GM19328 (cell line): ENCODE results near the gene NUTF2.
"Not testable (repeated sequence)": the region's sequence is repeated elsewhere in the genome, so short reads cannot be mapped to it uniquely, and the experiment has no call there.

ENCODE experiments used
- ATAC-seq: cut with Tn5 transposase; IDR thresholded peaks from one replicate; pipeline ENCODE4 v1.9.1; 2021; ENCODE audit warnings: mild to moderate bottlenecking, moderate library complexity; ENCODE audit not compliant: unreplicated experiment

The NUTF2 gene

DNA sequence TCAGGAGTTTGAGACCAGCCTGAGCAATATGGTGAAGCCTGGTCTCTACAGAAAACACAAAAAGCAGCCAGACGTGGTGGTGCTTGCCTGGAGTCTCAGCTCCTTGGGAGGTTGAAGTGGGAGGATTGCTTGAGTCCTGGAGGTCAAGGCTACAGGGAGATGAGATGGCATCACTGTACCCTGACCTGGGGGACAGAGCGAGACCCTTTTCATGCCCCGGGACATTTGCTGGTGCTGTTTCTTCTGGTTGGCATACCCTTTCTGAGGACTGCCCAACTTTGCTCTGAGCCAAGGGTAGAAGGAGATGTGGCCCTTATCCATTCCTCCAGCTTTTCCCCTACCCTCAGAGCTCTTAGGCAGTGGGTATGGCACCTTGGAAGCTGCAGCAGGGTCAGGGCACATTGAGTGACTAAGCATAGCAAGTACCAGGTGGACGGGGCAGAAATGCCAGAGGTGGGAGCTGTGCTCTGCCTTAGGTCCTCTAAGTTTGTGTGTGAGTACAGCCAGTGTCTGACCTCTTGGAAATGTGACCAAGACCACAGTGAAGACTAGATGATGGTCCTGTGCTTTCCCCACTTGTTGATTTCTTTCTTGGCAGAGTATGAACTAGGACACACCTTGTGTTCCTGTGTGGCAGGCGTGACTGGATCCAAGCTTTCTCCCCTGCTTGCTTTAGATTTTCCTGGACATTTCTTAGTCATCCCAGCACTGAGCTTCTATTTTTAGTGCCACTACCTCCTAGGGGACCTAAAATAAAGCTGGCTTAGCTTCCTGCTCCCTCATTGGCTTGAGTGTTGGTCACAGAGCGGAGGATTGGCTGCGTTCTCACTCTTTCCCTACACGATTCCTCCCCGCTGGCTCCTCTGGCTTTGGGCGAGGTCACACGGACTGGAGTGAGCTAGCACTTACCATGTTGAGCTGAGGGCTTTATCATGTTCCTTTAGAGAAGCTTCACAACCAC lies 16.2 kb downstream of the NUTF2 start:
- ATAC-seq, result no peak

- not testable (repeated sequence) for ATAC-seq
Measured at GRCh38 chr16:67864044-67864443, 17.3 kb downstream of the NUTF2 start.

- no peak for ATAC-seq
Measured at GRCh38 chr16:67864594-67864993, 17.9 kb downstream of the NUTF2 start.

DNA sequence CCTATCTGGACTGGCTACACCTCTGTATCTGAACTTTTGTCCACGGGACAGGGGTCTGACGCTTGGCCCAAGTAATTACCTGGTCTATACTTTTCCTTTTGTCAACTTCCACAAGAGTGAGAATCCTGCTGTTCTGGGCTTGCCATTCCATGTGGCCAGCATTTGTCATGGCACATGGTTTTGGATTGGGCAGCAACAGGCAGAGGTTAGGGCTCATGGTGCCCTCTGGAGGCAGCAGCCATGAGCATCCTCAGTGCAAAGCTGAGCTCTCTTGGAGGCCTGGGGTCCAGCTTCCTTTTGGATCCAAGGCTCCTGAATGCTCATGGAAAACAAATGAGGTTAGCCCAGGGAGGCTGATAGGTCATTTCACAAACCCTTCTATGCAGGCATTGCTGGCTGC lies 18.6 kb downstream of the NUTF2 start:
- ATAC-seq, result no peak

DNA sequence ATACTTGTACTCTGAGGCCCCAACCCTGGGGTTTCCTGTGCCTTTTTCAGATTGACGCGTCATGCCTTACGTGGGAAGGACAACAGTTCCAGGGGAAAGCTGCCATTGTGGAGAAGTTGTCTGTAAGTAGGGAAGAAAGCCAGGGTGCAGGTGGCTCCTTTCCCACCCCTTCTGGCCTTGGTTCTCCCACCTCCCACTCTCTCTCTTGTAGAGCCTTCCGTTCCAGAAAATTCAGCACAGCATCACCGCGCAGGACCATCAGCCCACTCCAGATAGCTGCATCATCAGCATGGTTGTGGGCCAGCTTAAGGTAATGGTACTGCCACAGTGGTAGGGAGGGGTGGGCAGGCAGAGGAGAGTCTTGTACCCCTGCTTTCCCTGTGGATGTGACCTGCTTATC lies 21.6 kb downstream of the NUTF2 start:
- no peak for ATAC-seq

DNA sequence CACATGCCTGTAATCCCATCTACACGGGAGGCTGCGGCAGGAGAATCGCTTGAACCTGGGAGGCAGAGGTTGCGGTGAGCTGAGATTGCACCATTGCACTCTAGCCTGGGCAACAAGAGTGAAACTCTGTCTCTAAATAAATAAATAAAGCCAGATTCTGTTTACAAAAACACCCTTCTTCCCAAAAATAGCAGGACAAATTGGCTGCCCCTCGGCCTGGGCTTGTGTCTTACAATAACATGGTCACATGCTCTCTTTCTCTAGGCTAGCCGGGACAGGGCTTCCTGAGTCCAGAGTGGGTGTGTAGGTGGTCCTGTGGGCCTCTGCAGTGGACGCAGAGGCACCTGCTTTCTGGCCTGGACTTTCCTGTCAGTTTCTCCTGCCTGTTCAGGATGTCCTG lies 22.9 kb downstream of the NUTF2 start:
- ATAC-seq, result no peak

DNA sequence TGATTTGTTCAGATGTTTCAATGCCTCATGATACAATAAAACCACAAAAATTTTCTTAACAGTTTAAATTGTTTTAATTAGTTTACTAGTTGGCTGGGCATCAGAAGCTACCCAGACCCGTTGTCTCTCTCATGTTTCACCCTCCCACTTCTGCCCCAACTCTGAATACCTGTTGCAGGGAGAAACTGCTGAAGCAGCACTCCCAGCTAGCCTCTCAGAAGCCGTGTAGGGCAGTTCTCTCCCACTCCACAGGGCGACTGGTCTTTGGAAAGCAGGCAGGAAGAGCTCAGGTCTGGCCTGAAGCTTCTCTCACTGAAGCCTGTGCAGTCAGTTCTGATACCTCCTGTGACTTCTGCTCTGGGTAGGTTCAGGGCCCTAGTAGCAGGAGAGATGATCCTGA lies 24.5 kb downstream of the NUTF2 start:
- no peak for ATAC-seq

DNA sequence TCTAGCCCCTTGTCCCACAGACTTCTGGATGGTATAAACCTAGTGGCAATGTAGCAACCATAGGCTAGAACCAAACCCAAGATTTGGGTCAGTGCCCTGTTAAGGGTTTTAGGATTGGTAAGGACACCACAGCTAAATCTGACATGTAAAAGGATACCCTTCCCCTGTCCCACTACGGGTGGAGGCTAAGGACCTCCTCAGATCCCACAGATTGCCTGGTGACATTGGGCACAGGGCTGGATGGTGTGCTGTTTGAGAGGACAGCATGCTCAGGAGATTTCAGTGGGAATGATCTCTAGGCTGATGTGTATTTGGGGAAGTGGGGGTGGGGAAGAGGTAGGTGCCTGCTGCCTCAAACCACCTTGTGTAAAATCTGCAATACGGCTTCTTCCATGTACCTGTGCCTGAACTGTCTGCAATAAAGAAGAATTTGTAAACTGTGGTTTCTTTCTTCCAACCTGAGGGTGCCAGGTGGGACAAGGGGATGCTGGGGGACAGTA lies 25.4 kb downstream of the NUTF2 start:
- ATAC-seq, result no peak

- peak; percentile 55 for ATAC-seq
Measured at GRCh38 chr16:67872631-67873434, 26.1 kb downstream of the NUTF2 start, which contains the start of gene EDC4. TSS of gene EDC4 (plus strand) at chr16:67873052. CDS start at chr16:67873262, 210 bp downstream.

DNA sequence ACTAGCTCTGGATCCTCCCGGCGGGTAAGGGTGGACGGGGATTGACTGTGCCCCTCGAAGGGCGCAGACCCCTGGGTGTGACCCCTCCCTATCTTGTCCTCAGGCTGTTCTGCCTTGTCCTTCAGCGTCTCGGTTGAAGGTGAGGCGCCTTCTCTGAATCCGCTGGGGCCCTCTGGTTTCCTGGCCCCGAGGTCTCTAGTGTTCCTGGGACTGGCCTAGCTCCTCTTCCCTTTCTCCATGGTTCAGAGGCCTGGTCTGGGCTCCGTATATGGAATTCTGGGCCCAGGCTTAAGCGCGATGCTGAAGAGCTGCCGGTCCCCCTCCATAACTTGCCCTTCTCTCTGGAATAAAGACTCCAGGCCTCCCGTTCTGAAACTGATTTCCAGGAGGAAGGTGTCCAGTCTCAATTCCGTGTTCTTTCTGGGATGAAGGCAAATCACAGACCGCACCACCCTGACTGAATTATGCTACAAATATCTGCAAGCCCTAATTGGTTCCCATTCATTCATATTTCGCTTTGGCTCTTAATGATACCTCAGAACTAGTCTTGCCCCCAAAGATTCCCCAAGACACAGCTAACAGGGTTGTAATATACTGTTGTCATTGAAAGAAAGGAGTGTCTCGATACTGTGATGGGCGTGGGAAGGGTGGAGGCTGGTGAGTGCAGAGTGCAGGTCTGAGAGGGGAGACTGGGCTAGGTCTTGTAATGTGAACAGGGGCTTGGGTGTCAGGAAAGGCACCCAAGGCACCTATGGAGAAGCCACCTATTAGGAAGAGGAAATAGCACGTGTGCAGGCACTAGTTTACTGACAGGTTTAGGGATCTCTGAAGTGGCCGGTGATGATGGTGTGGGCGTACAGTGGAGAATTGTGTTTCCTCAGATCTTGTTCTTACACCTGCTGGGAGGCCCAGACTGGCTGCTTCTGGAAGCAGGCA lies 27.0 kb downstream of the NUTF2 start:
- ATAC-seq, result no peak

DNA sequence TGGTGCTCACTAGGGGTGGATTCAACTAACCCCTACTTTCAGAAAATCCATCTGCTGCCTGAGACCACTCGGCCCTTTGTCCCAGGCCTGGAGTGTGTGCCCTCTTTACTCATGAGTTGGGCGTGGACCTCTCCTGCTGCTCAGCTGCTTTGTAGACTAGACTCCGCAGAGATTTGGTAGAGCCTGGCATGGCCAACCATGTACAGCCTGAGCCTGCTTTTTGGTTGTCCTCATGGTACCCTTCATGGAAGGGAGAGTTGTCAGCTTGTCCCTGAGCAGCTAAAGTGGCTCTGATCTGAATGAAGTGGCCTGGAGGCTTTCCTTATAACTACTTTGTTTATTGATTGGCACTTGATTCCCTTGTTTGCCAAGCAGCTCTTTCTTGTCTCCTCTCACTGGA lies 27.6 kb downstream of the NUTF2 start:
- ATAC-seq, result no peak

DNA sequence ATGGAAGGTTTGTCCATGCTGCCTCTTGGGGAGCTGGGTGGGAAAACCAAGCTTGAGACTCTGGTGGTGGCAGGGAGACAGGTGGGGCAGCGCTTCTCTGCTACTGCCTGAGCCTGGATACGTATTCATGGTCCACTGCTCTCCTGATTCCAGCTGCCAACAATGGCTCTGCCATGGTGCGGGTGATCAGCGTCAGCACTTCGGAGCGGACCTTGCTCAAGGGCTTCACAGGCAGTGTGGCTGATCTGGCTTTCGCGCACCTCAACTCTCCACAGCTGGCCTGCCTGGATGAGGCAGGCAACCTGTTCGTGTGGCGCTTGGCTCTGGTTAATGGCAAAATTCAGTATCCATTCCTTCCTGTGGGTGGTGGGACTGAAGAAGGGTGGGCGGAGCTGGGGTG lies 30.3 kb downstream of the NUTF2 start:
- ATAC-seq, result no peak

GRCh38 chr16:67878232-67878631 lies 31.5 kb downstream of the NUTF2 start:
- ATAC-seq, result no peak

DNA sequence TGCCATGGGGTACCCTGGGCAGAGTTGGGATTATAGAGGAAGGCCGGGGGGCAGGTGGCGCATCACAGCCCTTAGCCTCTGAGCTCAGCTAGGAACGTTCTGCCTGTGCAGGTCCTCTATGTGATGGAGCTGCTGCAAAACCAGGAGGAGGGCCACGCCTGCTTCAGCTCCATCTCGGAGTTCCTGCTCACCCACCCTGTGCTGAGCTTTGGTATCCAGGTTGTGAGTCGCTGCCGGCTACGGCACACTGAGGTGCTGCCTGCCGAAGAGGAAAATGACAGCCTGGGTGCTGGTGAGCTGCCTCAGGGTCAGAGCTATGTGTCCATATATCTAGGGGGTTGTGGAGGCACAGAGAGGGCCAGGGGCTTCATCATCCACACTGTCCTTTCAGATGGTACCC lies 32.1 kb downstream of the NUTF2 start:
- ATAC-seq, result no peak

DNA sequence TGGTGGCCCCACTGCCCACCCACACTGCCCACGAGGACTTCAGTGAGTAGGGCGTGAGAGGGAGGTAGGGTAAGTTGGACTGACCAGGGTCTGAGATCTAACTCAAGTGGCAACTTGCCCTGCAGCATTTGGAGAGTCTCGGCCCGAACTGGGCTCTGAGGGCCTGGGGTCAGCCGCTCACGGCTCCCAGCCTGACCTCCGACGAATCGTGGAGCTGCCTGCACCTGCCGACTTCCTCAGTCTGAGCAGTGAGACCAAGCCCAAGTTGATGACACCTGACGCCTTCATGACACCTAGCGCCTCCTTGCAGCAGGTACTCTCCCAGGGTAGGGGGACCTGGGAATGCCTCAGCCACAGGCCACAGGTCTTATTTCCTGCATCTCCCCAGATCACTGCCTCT lies 32.7 kb downstream of the NUTF2 start:
- no peak for ATAC-seq

GRCh38 chr16:67879936-67880335 lies 33.2 kb downstream of the NUTF2 start:
- ATAC-seq, result no peak

GRCh38 chr16:67880584-67880983 lies 33.9 kb downstream of the NUTF2 start:
- ATAC-seq, result no peak

DNA sequence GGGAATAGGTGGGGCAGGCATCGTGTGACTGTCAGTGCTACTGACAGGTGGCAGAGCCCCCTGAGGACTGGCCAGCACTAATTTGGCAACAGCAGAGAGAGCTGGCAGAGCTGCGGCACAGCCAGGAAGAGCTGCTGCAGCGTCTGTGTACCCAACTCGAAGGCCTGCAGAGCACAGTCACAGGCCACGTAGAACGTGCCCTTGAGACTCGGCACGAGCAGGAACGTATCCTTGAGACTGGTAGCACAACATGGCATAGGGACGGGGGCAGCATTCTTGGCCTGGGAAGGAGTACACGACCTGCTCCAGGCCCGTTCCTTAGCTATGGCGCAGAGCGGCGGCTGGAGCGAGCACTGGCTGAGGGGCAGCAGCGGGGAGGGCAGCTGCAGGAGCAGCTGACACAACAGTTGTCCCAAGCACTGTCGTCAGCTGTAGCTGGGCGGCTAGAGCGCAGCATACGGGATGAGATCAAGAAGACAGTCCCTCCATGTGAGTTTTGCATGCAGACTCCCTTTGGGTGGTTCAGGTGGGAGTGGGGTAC lies 35.0 kb downstream of the NUTF2 start:
- ATAC-seq, result no peak

GRCh38 chr16:67882374-67883145 lies 35.8 kb downstream of the NUTF2 start:
- ATAC-seq, result no peak
